H1 (cell line): ENCODE data around the gene PITPNC1. TPM values are rescaled to one million over a fixed set of nuclear protein-coding genes. Genes with fewer than 3 reads are reported as not detected.

ENCODE experiments used
- CTCF ChIA-PET: fragments of 300-600 bp; sonication (Branson Sonifier 250); formaldehyde crosslinking; loops from one replicate; lab custom pipeline; 2021; ENCODE audit not compliant: partially characterized antibody; lab: Charles Lee
- POLR2A ChIA-PET: fragments of 300-600 bp; sonication (Branson Sonifier 250); formaldehyde crosslinking; loops from one replicate; lab custom pipeline; 2021; ENCODE audit warnings: inconsistent platforms; ENCODE audit not compliant: partially characterized antibody; lab: Charles Lee
- DNase-seq, 2 experiments: peaks; one replicate each; pipeline versions ENCODE4 v3.0.0 to v3.0.0-alpha.2; 2010 to 2022; ENCODE audit warnings: low spot score in 2 of 2, low read depth in 1 of 2, mixed read lengths in 1 of 2
- FAIRE-seq: peaks from 2 replicates; lab custom pipeline; 2011; peaks lifted over from hg19 to GRCh38; lab: Jason Lieb, UNC
- H2AFZ ChIP-seq: 2 replicates; pipeline ENCODE4 v1.8.1; 2012; ENCODE audit warnings: low read length, inconsistent platforms
- H2AK5ac ChIP-seq: 2 replicates; pipeline ENCODE4 v1.6.1; 2013; ENCODE audit warnings: low read depth, low read length
- H2BK120ac ChIP-seq: replicated peaks from 2 replicates; pipeline ENCODE3; 2013; ENCODE audit warnings: low read depth, low read length, inconsistent platforms
- H2BK12ac ChIP-seq: 2 replicates; pipeline ENCODE4 v1.6.1; 2013; ENCODE audit warnings: low read depth, low read length
- H2BK15ac ChIP-seq: 2 replicates; pipeline ENCODE4 v1.6.1; 2013; ENCODE audit warnings: low read length
- H2BK20ac ChIP-seq: 2 replicates; pipeline ENCODE4 v1.6.1; 2013; ENCODE audit warnings: low read length
- H2BK5ac ChIP-seq: 2 replicates; pipeline ENCODE4 v1.6.1; 2013; ENCODE audit warnings: low read depth, low read length
- H3K14ac ChIP-seq: 2 replicates; pipeline ENCODE4 v1.6.1; 2013; ENCODE audit warnings: inconsistent platforms; ENCODE audit not compliant: insufficient read length
- H3K18ac ChIP-seq: 2 replicates; pipeline ENCODE4 v1.6.1; 2013; ENCODE audit warnings: low read length; ENCODE audit errors: extremely low read depth
- H3K23ac ChIP-seq: 2 replicates; pipeline ENCODE4 v1.6.1; 2013; ENCODE audit warnings: inconsistent platforms; ENCODE audit not compliant: insufficient read length
- H3K23me2 ChIP-seq: 2 replicates; pipeline ENCODE4 v1.6.1; 2013; ENCODE audit warnings: low read depth, low read length
- H3K27ac ChIP-seq: 2 replicates; pipeline ENCODE4 v1.6.1; 2011; ENCODE audit warnings: low read depth, low read length, inconsistent platforms
- H3K27me3 ChIP-seq, 4 experiments: replicated peaks in 1 of 4; 1 replicate in 1 of 4; 2 replicates in 3 of 4; pipeline versions ENCODE4 v1.6.1 to v1.8.1; 2011 to 2013; ENCODE audit warnings: low read length in 3 of 4, mild to moderate bottlenecking in 3 of 4, inconsistent platforms in 2 of 4, mixed read lengths in 2 of 4, moderate library complexity in 1 of 4; ENCODE audit not compliant: control insufficient read depth in 3 of 4, insufficient read depth in 3 of 4; ENCODE audit errors: extremely low read depth in 1 of 4
- H3K36me3 ChIP-seq, 4 experiments: 2 replicates each; pipeline versions ENCODE4 v1.6.1 to v1.8.1; 2011 to 2013; ENCODE audit warnings: mild to moderate bottlenecking in 4 of 4, low read length in 3 of 4, moderate library complexity in 2 of 4, control low read depth in 1 of 4, inconsistent platforms in 1 of 4; ENCODE audit not compliant: insufficient read depth in 4 of 4, control insufficient read depth in 2 of 4
- H3K4ac ChIP-seq: replicated peaks from 2 replicates; pipeline ENCODE3; 2013; ENCODE audit warnings: low read length, low read depth, mixed read lengths, inconsistent platforms; ENCODE audit not compliant: insufficient read length
- H3K4me1 ChIP-seq, 4 experiments: replicated peaks in 1 of 4; 1 replicate in 1 of 4; 2 replicates in 3 of 4; pipeline versions ENCODE4 v1.6.1 to v1.8.1; 2011 to 2013; ENCODE audit warnings: low read length in 3 of 4, inconsistent platforms in 2 of 4, mixed read lengths in 1 of 4; ENCODE audit not compliant: insufficient read depth in 4 of 4, control insufficient read depth in 3 of 4
- H3K4me2 ChIP-seq, 2 experiments: 2 replicates each; pipeline versions ENCODE4 v1.6.1 to v1.8.1; 2011 to 2013; ENCODE audit warnings: low read depth in 2 of 2, low read length in 2 of 2, control low read depth in 1 of 2, inconsistent platforms in 1 of 2, mild to moderate bottlenecking in 1 of 2; ENCODE audit not compliant: insufficient read depth in 1 of 2
- H3K4me3 ChIP-seq, 4 experiments: fragments of 200-600, 300-600 bp in 1 of 4; sonication (generic), shearing (Covaris generic), sonication (Bioruptor Twin) in 1 of 4; 2 replicates each; pipeline versions ENCODE4 v1.5.1 to v1.8.1; 2011 to 2016; ENCODE audit warnings: low read length in 4 of 4, low read depth in 3 of 4, control low read depth in 2 of 4, inconsistent platforms in 2 of 4, mild to moderate bottlenecking in 2 of 4, mixed read lengths in 1 of 4, moderate library complexity in 1 of 4; ENCODE audit not compliant: insufficient read depth in 2 of 4; ENCODE audit errors: extremely low read depth in 1 of 4
- H3K56ac ChIP-seq: replicated peaks from 2 replicates; pipeline ENCODE3; 2013; ENCODE audit warnings: low read depth, mild to moderate bottlenecking, mixed read lengths, low read length, inconsistent platforms; ENCODE audit not compliant: insufficient read length
- H3K79me1 ChIP-seq: 2 replicates; pipeline ENCODE4 v1.6.1; 2013; ENCODE audit warnings: low read depth, low read length, control low read depth
- H3K79me2 ChIP-seq, 2 experiments: 2 replicates each; pipeline versions ENCODE4 v1.6.1 to v1.8.1; 2012 to 2013; ENCODE audit warnings: low read length in 2 of 2, mild to moderate bottlenecking in 2 of 2, inconsistent platforms in 1 of 2; ENCODE audit not compliant: insufficient read depth in 2 of 2, control insufficient read depth in 1 of 2
- H3K9ac ChIP-seq, 4 experiments: replicated peaks in 1 of 4; 1 replicate in 1 of 4; 2 replicates in 3 of 4; pipeline versions ENCODE4 v1.6.1 to v1.8.1; 2011 to 2013; ENCODE audit warnings: low read depth in 3 of 4, low read length in 3 of 4, control low read depth in 2 of 4, mild to moderate bottlenecking in 2 of 4, moderate library complexity in 2 of 4, inconsistent platforms in 1 of 4; ENCODE audit errors: extremely low read depth in 1 of 4
- H3K9me3 ChIP-seq, 2 experiments: 2 replicates each; pipeline versions ENCODE4 v1.6.1 to v1.8.1; 2012 to 2013; ENCODE audit warnings: mild to moderate bottlenecking in 2 of 2, moderate library complexity in 2 of 2, control low read depth in 1 of 2, inconsistent platforms in 1 of 2, low read depth in 1 of 2, low read length in 1 of 2, mixed read lengths in 1 of 2; ENCODE audit not compliant: insufficient read depth in 2 of 2
- H4K20me1 ChIP-seq, 2 experiments: replicated peaks in 1 of 2; 2 replicates each; pipeline versions ENCODE3 to v1.8.1; 2011 to 2013; ENCODE audit warnings: inconsistent platforms in 2 of 2, low read length in 2 of 2, mild to moderate bottlenecking in 1 of 2; ENCODE audit not compliant: insufficient read depth in 2 of 2, control insufficient read depth in 1 of 2
- H4K5ac ChIP-seq: 2 replicates; pipeline ENCODE4 v1.6.1; 2013; ENCODE audit warnings: low read length, low read depth, mixed read lengths, inconsistent platforms; ENCODE audit not compliant: insufficient read length
- H4K8ac ChIP-seq: 2 replicates; pipeline ENCODE4 v1.8.0; 2013; ENCODE audit warnings: mild to moderate bottlenecking, moderate library complexity, low read length, inconsistent platforms; ENCODE audit not compliant: insufficient read depth; ENCODE audit errors: extremely low read depth
- H4K91ac ChIP-seq: replicated peaks from 2 replicates; pipeline ENCODE3; 2013; ENCODE audit warnings: low read length, mixed read lengths, inconsistent platforms; ENCODE audit not compliant: insufficient read length
- BACH1 ChIP-seq: IDR thresholded peaks from 2 replicates; pipeline ENCODE4 v1.6.1; 2012; ENCODE audit warnings: low read length, improper control_type of control experiment
- CHD1 ChIP-seq: IDR thresholded peaks from 2 replicates; pipeline ENCODE4 v1.6.1; 2012; ENCODE audit warnings: low read depth, low read length, improper control_type of control experiment
- FOSL1 ChIP-seq: IDR thresholded peaks from 2 replicates; pipeline ENCODE4 v1.6.1; 2011; ENCODE audit warnings: mild to moderate bottlenecking, low read depth, low read length, moderate library complexity; ENCODE audit not compliant: insufficient read depth
- JUN ChIP-seq: IDR thresholded peaks from 2 replicates; pipeline ENCODE4 v1.6.1; 2011; ENCODE audit warnings: low read depth, mild to moderate bottlenecking, improper control_type of control experiment, low read length
- NANOG ChIP-seq: IDR thresholded peaks from 2 replicates; pipeline ENCODE4 v1.6.1; 2011; ENCODE audit warnings: low read length, low read depth, mild to moderate bottlenecking, inconsistent platforms; ENCODE audit not compliant: insufficient read depth, poor library complexity, severe bottlenecking
- NRF1 ChIP-seq: IDR thresholded peaks from 2 replicates; pipeline ENCODE4 v1.6.1; 2011; ENCODE audit warnings: mild to moderate bottlenecking, low read depth, low read length, improper control_type of control experiment
- POU5F1 ChIP-seq: IDR thresholded peaks from 2 replicates; pipeline ENCODE4 v1.6.1; 2011; ENCODE audit warnings: low read depth, mild to moderate bottlenecking, low read length, moderate library complexity
- SUZ12 ChIP-seq: fragments of 200-600 bp; sonication (generic); IDR thresholded peaks from 2 replicates; pipeline ENCODE4 v1.6.1; 2012; ENCODE audit warnings: mild to moderate bottlenecking, inconsistent platforms, low read length, moderate library complexity, mixed read lengths
- TBP ChIP-seq: IDR thresholded peaks from 2 replicates; pipeline ENCODE4 v1.6.1; 2011; ENCODE audit warnings: low read depth, low read length, improper control_type of control experiment
- TCF12 ChIP-seq: IDR thresholded peaks from 2 replicates; pipeline ENCODE4 v1.6.1; 2011; ENCODE audit warnings: low read depth, mild to moderate bottlenecking, low read length
- WGBS, 2 experiments: shearing (Covaris generic) in 1 of 2; methylation state at CpG; one replicate each; pipeline versions ENCODE4 v1.1.6 to v1.1.7; 2013 to 2015; ENCODE audit warnings: low lambda C conversion rate in 2 of 2, mixed read lengths in 2 of 2, inconsistent platforms in 1 of 2, low coverage in 1 of 2, missing lambda C conversion rate in 1 of 2; ENCODE audit not compliant: insufficient replicate concordance in 2 of 2, insufficient coverage in 1 of 2, insufficient read length in 1 of 2; ENCODE audit errors: extremely low coverage in 1 of 2, missing lambda C conversion rate in 1 of 2; 5-methylcytosine and 5-hydroxymethylcytosine counted together
- polyA plus RNA-seq, 7 experiments: library from polyadenylated mRNA; depleted of rRNA in 3 of 7; stranded (reverse) in 5 of 7; unstranded in 2 of 7; fragments of >200 nt in 5 of 7; fragments of 200-250 nt in 2 of 7; gene quantifications; 1 replicate in 5 of 7; 2 replicates in 1 of 7; 4 replicates in 1 of 7; pipeline versions ENCODE4 v1.2.1 to v1.2.3, GENCODE V29; 2011 to 2013; ENCODE audit warnings: missing spikeins in 2 of 7, mixed read lengths in 2 of 7
- total RNA-seq: library from RNA; stranded (reverse); fragmentation: NEBNext Ultra II Directional; extraction: Animal tissue kit (Norgen Biotek cat#: 25700); gene quantifications from 2 replicates; pipeline ENCODE4 v1.2.1, GENCODE V29; 2021
- TF ChIP-seq, protein P1 (sequence below): IDR thresholded peaks from 2 replicates; pipeline ENCODE4 v1.6.1; 2012; ENCODE audit warnings: low read length, inconsistent platforms
- TF ChIP-seq, protein P2 (sequence below): IDR thresholded peaks from 2 replicates; pipeline ENCODE4 v1.6.1; 2011; ENCODE audit warnings: low read depth, mild to moderate bottlenecking, low read length; ENCODE audit not compliant: insufficient read depth

Gene PITPNC1
- total and polyA plus RNA-seq, 2 of the 8 experiments (the other 6 are each of a cell fraction or from before 2014, with no cell fraction given): 17.6 to 54.7 TPM

DNA sequence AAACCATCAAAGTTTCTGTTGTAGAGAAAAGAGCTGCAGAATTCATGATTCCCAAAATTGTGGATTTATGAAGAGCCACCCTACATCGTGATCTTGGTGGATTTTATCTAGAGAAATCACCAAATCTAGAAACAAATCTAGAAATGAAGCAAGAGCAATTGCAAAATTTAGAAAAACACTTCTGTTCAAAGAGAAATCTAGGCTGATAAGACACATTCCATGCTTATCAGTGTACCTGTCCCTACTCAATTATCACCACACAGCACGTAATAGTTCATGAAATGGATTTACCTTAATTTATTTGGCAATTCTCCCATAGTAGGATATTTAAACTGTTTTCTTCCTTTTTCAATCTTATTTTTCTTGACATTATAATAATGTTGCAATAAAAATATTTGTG lies 246.7 kb downstream of the PITPNC1 start:
- H3K4me2 ChIP-seq: no peak overlapping the region
- H4K91ac ChIP-seq: no peak overlapping the region
- no peak overlapping the region for H2BK20ac ChIP-seq
- H3K79me1 ChIP-seq: no peaks in the 10 kb centered on the region
- H3K9me3 ChIP-seq: peaks cover 0 to 3% of the 10 kb centered on the region in 2 experiments; a peak in 1 of 4 replicates
- H3K4me1 ChIP-seq: no peaks in the 10 kb centered on the region
- WGBS, 2 experiments: 98% methylated on average over 2 of the region's 2 CpGs; no CpG with 5 or more reads in 1 of the 2 experiments
- no peak overlapping the region for H3K4ac ChIP-seq
- ChIA-PET CTCF (interaction anchor here (0.7 to 1.7 kb wide), 4 partner anchors 18 to 245 kb away, joined by 3 to 5 read pairs (median 4); no protein-coding TSS in a partner anchor), POLR2A (no interaction called here)
- H2BK15ac ChIP-seq: no peak overlapping the region
- H3K27ac ChIP-seq: no peak overlapping the region
- no peak overlapping the region for H2BK5ac ChIP-seq
- no peak for DNase-seq
- H3K23ac ChIP-seq: no peak overlapping the region
- H2BK12ac ChIP-seq: no peak overlapping the region
- no peaks in the 10 kb centered on the region for H4K20me1 ChIP-seq
- H3K36me3 ChIP-seq: no peaks in the 10 kb centered on the region
- no peak overlapping the region for H3K56ac ChIP-seq
- H2AFZ ChIP-seq: no peak overlapping the region
- no peak overlapping the region for H4K5ac ChIP-seq
- H2AK5ac ChIP-seq: no peak overlapping the region
- no peak overlapping the region for H3K4me3 ChIP-seq
- no peaks in the 10 kb centered on the region for H3K23me2 ChIP-seq
- no peaks in the 10 kb centered on the region for H3K27me3 ChIP-seq
- FAIRE-seq: no peak
- no peak overlapping the region for H3K14ac ChIP-seq
- H4K8ac ChIP-seq: no peak overlapping the region
- no peak overlapping the region for H2BK120ac ChIP-seq
- H3K9ac ChIP-seq: no peak overlapping the region
- no peaks in the 10 kb centered on the region for H3K79me2 ChIP-seq
- H3K18ac ChIP-seq: no peak overlapping the region
- TF ChIP-seq NANOG (no peak), SUZ12 (no peak), FOSL1 (no peak), TBP (no peak), TCF12 (no peak), NRF1 (no peak), CHD1 (no peak), JUN (no peak), BACH1 (no peak), POU5F1 (no peak)
- TF ChIP-seq, protein P1, sequence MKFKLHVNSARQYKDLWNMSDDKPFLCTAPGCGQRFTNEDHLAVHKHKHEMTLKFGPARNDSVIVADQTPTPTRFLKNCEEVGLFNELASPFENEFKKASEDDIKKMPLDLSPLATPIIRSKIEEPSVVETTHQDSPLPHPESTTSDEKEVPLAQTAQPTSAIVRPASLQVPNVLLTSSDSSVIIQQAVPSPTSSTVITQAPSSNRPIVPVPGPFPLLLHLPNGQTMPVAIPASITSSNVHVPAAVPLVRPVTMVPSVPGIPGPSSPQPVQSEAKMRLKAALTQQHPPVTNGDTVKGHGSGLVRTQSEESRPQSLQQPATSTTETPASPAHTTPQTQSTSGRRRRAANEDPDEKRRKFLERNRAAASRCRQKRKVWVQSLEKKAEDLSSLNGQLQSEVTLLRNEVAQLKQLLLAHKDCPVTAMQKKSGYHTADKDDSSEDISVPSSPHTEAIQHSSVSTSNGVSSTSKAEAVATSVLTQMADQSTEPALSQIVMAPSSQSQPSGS: no peak
- TF ChIP-seq, protein P2, sequence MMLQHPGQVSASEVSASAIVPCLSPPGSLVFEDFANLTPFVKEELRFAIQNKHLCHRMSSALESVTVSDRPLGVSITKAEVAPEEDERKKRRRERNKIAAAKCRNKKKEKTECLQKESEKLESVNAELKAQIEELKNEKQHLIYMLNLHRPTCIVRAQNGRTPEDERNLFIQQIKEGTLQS: no peak
